Keratinocyte (primary cell): ENCODE results near the gene ZNF438. TPM values are rescaled to one million over a fixed set of nuclear protein-coding genes. Genes with fewer than 3 reads are reported as not detected.

Source experiments
- DNase-seq: peaks from one replicate; pipeline ENCODE4 v3.0.0-alpha.2; 2011; ENCODE audit warnings: low read depth, missing footprints, low spot score
- FAIRE-seq: peaks from 2 replicates; lab custom pipeline; 2011; peaks lifted over from hg19 to GRCh38; lab: Jason Lieb, UNC
- H2AFZ ChIP-seq: 2 replicates; pipeline ENCODE4 v1.6.0; 2012; ENCODE audit warnings: low read length, control low read depth, inconsistent platforms; ENCODE audit not compliant: control insufficient read depth
- H3K27ac ChIP-seq: 2 replicates; pipeline ENCODE4 v1.5.1; 2011; ENCODE audit warnings: low read length; ENCODE audit not compliant: control insufficient read depth, insufficient read depth
- H3K27me3 ChIP-seq: 3 replicates; pipeline ENCODE4 v1.6.0; 2011; ENCODE audit warnings: low read length; ENCODE audit not compliant: control insufficient read depth, insufficient read depth; ENCODE audit errors: extremely low read depth
- H3K36me3 ChIP-seq, 2 experiments: 2 replicates in 1 of 2; 3 replicates in 1 of 2; pipeline ENCODE4 v1.5.1; 2011; ENCODE audit warnings: low read length in 2 of 2, mild to moderate bottlenecking in 1 of 2; ENCODE audit not compliant: control insufficient read depth in 2 of 2, insufficient read depth in 2 of 2; ENCODE audit errors: extremely low read depth in 1 of 2
- H3K4me1 ChIP-seq: 3 replicates; pipeline ENCODE4 v1.5.1; 2011; ENCODE audit warnings: low read length; ENCODE audit not compliant: control insufficient read depth, insufficient read depth; ENCODE audit errors: extremely low read depth
- H3K4me2 ChIP-seq: 3 replicates; pipeline ENCODE4 v1.6.0; 2011; ENCODE audit warnings: low read depth, low read length; ENCODE audit not compliant: control insufficient read depth, insufficient read depth; ENCODE audit errors: extremely low read depth
- H3K4me3 ChIP-seq, 3 experiments: fragments of 200-600 bp in 1 of 3; sonication (generic) in 1 of 3; 2 replicates in 2 of 3; 3 replicates in 1 of 3; pipeline ENCODE4 v1.5.1; 2011 to 2016; ENCODE audit warnings: low read length in 3 of 3, mild to moderate bottlenecking in 3 of 3, control low read depth in 2 of 3, inconsistent platforms in 1 of 3, low read depth in 1 of 3, mixed read lengths in 1 of 3, mixed run types in 1 of 3, moderate library complexity in 1 of 3; ENCODE audit not compliant: control insufficient read depth in 2 of 3, insufficient read depth in 2 of 3; ENCODE audit errors: extremely low read depth in 1 of 3
- H3K79me2 ChIP-seq: 2 replicates; pipeline ENCODE4 v1.6.0; 2012; ENCODE audit warnings: low read length; ENCODE audit not compliant: control insufficient read depth, insufficient read depth
- H3K9ac ChIP-seq: 3 replicates; pipeline ENCODE4 v1.6.0; 2011; ENCODE audit warnings: low read length; ENCODE audit not compliant: control insufficient read depth, insufficient read depth; ENCODE audit errors: extremely low read depth
- H3K9me1 ChIP-seq: 3 replicates; pipeline ENCODE4 v1.6.0; 2011; ENCODE audit warnings: low read length; ENCODE audit not compliant: control insufficient read depth, insufficient read depth; ENCODE audit errors: extremely low read depth
- H3K9me3 ChIP-seq: 2 replicates; pipeline ENCODE4 v1.5.1; 2012; ENCODE audit warnings: low read depth, low read length; ENCODE audit not compliant: control insufficient read depth
- H4K20me1 ChIP-seq: 3 replicates; pipeline ENCODE4 v1.6.0; 2011; ENCODE audit warnings: low read length; ENCODE audit not compliant: control insufficient read depth, insufficient read depth; ENCODE audit errors: extremely low read depth
- CTCF ChIP-seq, 3 experiments: IDR thresholded peaks in 1 of 3; conservative IDR thresholded peaks in 1 of 3; optimal IDR thresholded peaks in 1 of 3; 2 replicates in 2 of 3; 3 replicates in 1 of 3; pipeline versions ENCODE3 to v1.5.1; 2011; ENCODE audit warnings: low read length in 3 of 3, mild to moderate bottlenecking in 3 of 3, moderate library complexity in 2 of 3, control low read depth in 1 of 3, inconsistent platforms in 1 of 3; ENCODE audit not compliant: insufficient read depth in 2 of 3; ENCODE audit errors: extremely low read depth in 1 of 3
- EZH2 ChIP-seq: IDR thresholded peaks from one replicate; pipeline ENCODE4 v1.6.1; 2012; ENCODE audit warnings: inconsistent platforms, mild to moderate bottlenecking, low read length, moderate library complexity
- dilution Hi-C: fragments of 300-500 bp; cut with MboI; formaldehyde crosslinking; loops from one replicate; pipeline ENCODE4 v1.7.0; 2020; ENCODE audit warnings: low sequenced_read_pairs; ENCODE audit not compliant: extremely low pct_ligation_motif_present
- polyA plus RNA-seq, 5 experiments: library from polyadenylated mRNA; depleted of rRNA in 3 of 5; stranded (reverse) in 3 of 5; stranded (forward) in 1 of 5; unstranded in 1 of 5; fragments of >200 nt; gene quantifications; 1 replicate in 1 of 5; 2 replicates in 3 of 5; 3 replicates in 1 of 5; pipeline versions ENCODE4 v1.2.1 to v1.2.3, GENCODE V29; 2011 to 2012; ENCODE audit warnings: missing spikeins in 2 of 5, low read depth in 1 of 5, low replicate concordance in 1 of 5

The ZNF438 gene
- polyA plus RNA-seq, 1 donor (not counting 4 experiments of a cell fraction or from before 2014, with no cell fraction given) = 2.8 TPM

- Histone ChIP-seq H3K9ac (no peak overlapping the region), H3K4me3 (no peak overlapping the region), H4K20me1 (no peaks in the 10 kb centered on the region), H2AFZ (no peak overlapping the region), H3K9me1 (no peaks in the 10 kb centered on the region), H3K79me2 (no peaks in the 10 kb centered on the region), H3K27me3 (no peaks in the 10 kb centered on the region), H3K36me3 (no peaks in the 10 kb centered on the region), H3K4me1 (peaks cover 2% of the 10 kb centered on the region), H3K9me3 (no peaks in the 10 kb centered on the region), H3K4me2 (no peak overlapping the region), H3K27ac (no peak overlapping the region)
- TF ChIP-seq EZH2 = no peak
- DNase-seq = no peak
- FAIRE-seq = no peak
- dilution Hi-C loops = no loop called here
These were observed 40.0 kb downstream of the ZNF438 start for GRCh38 chr10:30991647-30992011.

DNA sequence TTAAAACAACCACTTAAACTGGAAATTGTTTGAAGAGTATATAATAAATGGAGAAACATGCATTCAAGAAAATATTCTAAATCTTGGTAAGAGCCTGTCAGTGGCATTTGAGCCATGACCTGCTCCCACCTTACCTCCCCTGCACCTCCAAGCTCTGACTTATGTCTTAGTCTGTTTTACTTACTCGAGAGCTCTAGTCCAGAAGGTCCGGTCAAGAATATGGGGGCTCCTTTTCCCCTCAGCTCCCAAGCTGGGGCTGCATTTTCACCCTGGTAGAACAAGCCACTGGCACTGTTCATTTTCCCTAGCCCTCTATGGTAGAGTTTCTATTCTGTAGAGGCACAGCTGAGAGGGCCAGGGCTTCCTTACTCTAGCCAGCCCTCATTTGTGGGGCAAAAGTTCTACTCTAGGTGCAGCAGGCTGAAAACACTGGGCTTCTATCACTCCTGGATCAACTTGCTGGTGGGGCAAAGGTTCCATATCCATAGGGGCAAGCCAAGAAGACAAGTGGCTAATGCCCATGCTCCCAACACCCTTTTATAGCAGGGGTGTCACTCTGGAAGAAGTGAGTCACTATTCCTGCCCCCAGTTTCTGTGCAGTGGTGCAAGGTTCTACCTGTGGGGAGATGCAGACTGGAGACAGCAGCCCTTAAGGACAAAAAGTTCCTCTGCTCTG, 40.6 kb downstream of the ZNF438 start:
- no peak overlapping the region for H3K27ac ChIP-seq
- no peak for FAIRE-seq
- H3K27me3 ChIP-seq = no peaks in the 10 kb centered on the region
- no peak overlapping the region for H3K9ac ChIP-seq
- dilution Hi-C loops = no loop called here
- H3K9me3 ChIP-seq = no peaks in the 10 kb centered on the region
- H3K4me1 ChIP-seq = peaks cover 7% of the 10 kb centered on the region
- H3K4me3 ChIP-seq = no peak overlapping the region
- H2AFZ ChIP-seq = no peak overlapping the region
- no peaks in the 10 kb centered on the region for H3K79me2 ChIP-seq
- no peak for DNase-seq
- H3K4me2 ChIP-seq = no peak overlapping the region
- no peaks in the 10 kb centered on the region for H4K20me1 ChIP-seq
- no peaks in the 10 kb centered on the region for H3K9me1 ChIP-seq
- H3K36me3 ChIP-seq = no peaks in the 10 kb centered on the region
- TF ChIP-seq CTCF (optimal IDR thresholded peaks at IDR 0.05 in 1 of 3, IDR thresholded peaks at IDR 0.05 in 1 of 3, conservative IDR thresholded peaks at IDR 0.05 in 1 of 3; ENCODE audit: extremely low read depth in 1 of 3, insufficient read depth in 2 of 3, low read length in 3 of 3) (no peak), EZH2 (no peak)

DNA sequence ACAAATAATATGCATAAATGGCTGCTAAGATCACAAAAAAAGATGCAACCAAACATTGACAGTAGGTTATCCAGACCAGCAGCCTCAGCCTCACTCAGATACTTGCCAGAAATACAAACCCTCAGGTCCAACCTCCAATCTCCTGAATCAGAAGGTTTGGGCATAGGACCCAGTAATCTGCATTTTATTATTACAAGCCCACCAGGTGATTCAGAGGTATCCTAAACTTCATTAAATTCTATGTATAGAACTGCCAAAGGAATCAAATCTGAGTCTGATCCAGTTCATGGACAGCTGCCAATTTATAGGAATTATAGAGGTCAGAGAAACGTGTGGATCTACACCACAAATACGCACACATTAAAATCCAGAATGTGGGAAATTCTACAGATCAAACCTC, 41.3 kb downstream of the ZNF438 start:
- Histone ChIP-seq H2AFZ (no peak overlapping the region), H3K27ac (no peak overlapping the region), H4K20me1 (no peaks in the 10 kb centered on the region), H3K4me3 (no peak overlapping the region), H3K79me2 (no peaks in the 10 kb centered on the region), H3K27me3 (no peaks in the 10 kb centered on the region), H3K9me1 (no peaks in the 10 kb centered on the region), H3K4me2 (no peak overlapping the region), H3K9ac (no peak overlapping the region), H3K36me3 (no peaks in the 10 kb centered on the region), H3K4me1 (peaks cover 15% of the 10 kb centered on the region), H3K9me3 (no peaks in the 10 kb centered on the region)
- dilution Hi-C loops = no loop called here
- no peak for FAIRE-seq
- no peak for DNase-seq
- TF ChIP-seq CTCF (optimal IDR thresholded peaks at IDR 0.05 in 1 of 3, IDR thresholded peaks at IDR 0.05 in 1 of 3, conservative IDR thresholded peaks at IDR 0.05 in 1 of 3; ENCODE audit: extremely low read depth in 1 of 3, insufficient read depth in 2 of 3, low read length in 3 of 3) = no peak
- TF ChIP-seq EZH2 = no peak
